OCI-LY3 (cell line): ENCODE results near the gene KMT5B.

ENCODE experiments used
- CTCF ChIP-seq: fragments of 200-600, 300-600 bp; sonication (generic); IDR thresholded peaks from 2 replicates; pipeline ENCODE4 v1.5.1; 2014; ENCODE audit warnings: antibody characterized with exemption, low read length, low read depth
- EZH2phosphoT487 ChIP-seq: fragments of 200-600 bp; shearing (Covaris generic); IDR thresholded peaks from 2 replicates; pipeline ENCODE4 v1.6.1; 2018; ENCODE audit warnings: antibody characterized with exemption, mixed run types, low read depth

- no peak for TF ChIP-seq CTCF
- no peak for TF ChIP-seq EZH2phosphoT487
Measured at GRCh38 chr11:68173926-68174325, 39.2 kb downstream of the KMT5B start.
